SH-SY5Y (cell line): ENCODE results near the gene TRIM66.

ENCODE experiments used
- GATA2 ChIP-seq: IDR thresholded peaks from 2 replicates; pipeline ENCODE4 v1.6.1; 2011; ENCODE audit warnings: mild to moderate bottlenecking, low read depth, low read length
- GATA3 ChIP-seq: IDR thresholded peaks from 2 replicates; pipeline ENCODE4 v1.6.1; 2011; ENCODE audit warnings: low read depth, mild to moderate bottlenecking, low read length, moderate library complexity

The TRIM66 gene

GRCh38 chr11:8577791-8578581, 104.5 kb downstream of the TRIM66 start:
- TF ChIP-seq GATA3 (no peak), GATA2 (no peak)

- TF ChIP-seq GATA3 (no peak), GATA2 (no peak)
Observed at GRCh38 chr11:8574798-8575197, 107.7 kb downstream of the TRIM66 start.

- no peak for TF ChIP-seq GATA3
- TF ChIP-seq GATA2: no peak
Observed at GRCh38 chr11:8573777-8574176, 108.7 kb downstream of the TRIM66 start.

GRCh38 chr11:8567602-8568198, 114.8 kb downstream of the TRIM66 start:
- no peak for TF ChIP-seq GATA3
- TF ChIP-seq GATA2: no peak

- TF ChIP-seq GATA2 (no peak), GATA3 (no peak)
Observed at GRCh38 chr11:8566613-8567210, 115.8 kb downstream of the TRIM66 start.

- TF ChIP-seq GATA2 (no peak), GATA3 (no peak)
Observed at GRCh38 chr11:8564526-8564925, 117.9 kb downstream of the TRIM66 start.
